RWPE1 (cell line): ENCODE results near the gene DPF3.

ENCODE experiments used
- CTCF ChIA-PET: fragments of 350-600 bp; sonication (Branson Sonifier 250); formaldehyde crosslinking; extraction: SDS; loops from one replicate; lab custom pipeline; 2021; lab: Yijun Ruan, JAX
- POLR2A ChIA-PET: fragments of 400-600 bp; formaldehyde crosslinking; extraction: SDS; loops from one replicate; lab custom pipeline; 2020; ENCODE audit warnings: antibody characterized with exemption; ENCODE audit not compliant: low non-redundant PET; lab: Yijun Ruan, JAX
- DNase-seq: peaks from one replicate; pipeline ENCODE4 v3.0.0; 2012; ENCODE audit warnings: low spot score
- H3K27ac ChIP-seq: fragments of 450-650 bp; 2 replicates; pipeline ENCODE4 v1.5.1; 2017
- CTCF ChIP-seq: fragments of 450-650 bp; conservative IDR thresholded peaks from 2 replicates; pipeline ENCODE4 v1.5.1; 2017; ENCODE audit warnings: low read depth, mild to moderate bottlenecking

The DPF3 gene

GRCh38 chr14:72906879-72907278, 13.0 kb upstream of the DPF3 start:
- no peak for TF ChIP-seq CTCF
- ChIA-PET POLR2A (no interaction called here), CTCF (no interaction called here)
- DNase-seq, result no peak
- H3K27ac ChIP-seq, result no peak overlapping the region

GRCh38 chr14:72906316-72906715, 12.4 kb upstream of the DPF3 start:
- CTCF ChIA-PET, result interaction anchor here (3.5 kb wide), 1 partner anchor 392 kb away, joined by 100 read pairs; no protein-coding TSS in a partner anchor
- TF ChIP-seq CTCF, result no peak
- POLR2A ChIA-PET, result no interaction called here
- no peak for DNase-seq
- H3K27ac ChIP-seq, result no peak overlapping the region

- DNase-seq, result peak; percentile 64
- ChIA-PET CTCF (interaction anchor here (0.6 to 3.5 kb wide), 16 partner anchors 9 to 482 kb away, joined by 3 to 100 read pairs (median 4); partner anchors contain the start of gene DPF3), POLR2A (no interaction called here)
- peak; percentile 90 for TF ChIP-seq CTCF
- no peak overlapping the region for H3K27ac ChIP-seq
Observed at GRCh38 chr14:72904840-72905561, 11.1 kb upstream of the DPF3 start.

- DNase-seq, result no peak
- POLR2A ChIA-PET, result no interaction called here
- CTCF ChIA-PET, result interaction anchor here (0.6 to 3.5 kb wide), 5 partner anchors 10 to 482 kb away, joined by 3 to 100 read pairs (median 3); no protein-coding TSS in a partner anchor
- TF ChIP-seq CTCF, result no peak
- no peak overlapping the region for H3K27ac ChIP-seq
Observed at GRCh38 chr14:72904218-72904617, 10.3 kb upstream of the DPF3 start.

- no peak for DNase-seq
- ChIA-PET CTCF (interaction anchor here (0.7 to 3.5 kb wide), 3 partner anchors 11 to 389 kb away, joined by 3 to 100 read pairs (median 3); no protein-coding TSS in a partner anchor), POLR2A (no interaction called here)
- H3K27ac ChIP-seq, result no peak overlapping the region
- no peak for TF ChIP-seq CTCF
Observed at GRCh38 chr14:72903716-72904115, 9.8 kb upstream of the DPF3 start.

GRCh38 chr14:72902801-72903530, 9.1 kb upstream of the DPF3 start:
- H3K27ac ChIP-seq, result no peak overlapping the region
- TF ChIP-seq CTCF, result no peak
- ChIA-PET CTCF (interaction anchor here (0.8 to 3.5 kb wide), 2 partner anchors 388 to 389 kb away, joined by 3 to 100 read pairs; no protein-coding TSS in a partner anchor), POLR2A (no interaction called here)
- no peak for DNase-seq
